GM18909 (cell line): ENCODE data around the gene MLXIPL.
"Not testable (repeated sequence)": the region's sequence is repeated elsewhere in the genome, so short reads cannot be mapped to it uniquely, and the experiment has no call there.

ENCODE experiments used
- ATAC-seq: cut with Tn5 transposase; IDR thresholded peaks from one replicate; pipeline ENCODE4 v1.9.1; 2021; ENCODE audit warnings: mild to moderate bottlenecking; ENCODE audit not compliant: unreplicated experiment, poor library complexity

Gene MLXIPL

GRCh38 chr7:73623798-73624668, at the start of gene MLXIPL:
TSS of gene MLXIPL (minus strand) at chr7:73624522. CDS start at chr7:73624492, 30 bp downstream.
- ATAC-seq, result no peak

- ATAC-seq, result no peak
These were observed 47.6 kb upstream of the MLXIPL start for GRCh38 chr7:73671857-73672445.

- no peak for ATAC-seq
These were observed 47.0 kb upstream of the MLXIPL start for GRCh38 chr7:73671322-73671661.

GRCh38 chr7:73669858-73670385, 45.6 kb upstream of the MLXIPL start:
- ATAC-seq, result no peak

GRCh38 chr7:73669288-73669701, 45.0 kb upstream of the MLXIPL start:
- ATAC-seq, result no peak

- ATAC-seq, result no peak
These were observed 44.5 kb upstream of the MLXIPL start for GRCh38 chr7:73668886-73669230.

GRCh38 chr7:73668103-73668885, 44.0 kb upstream of the MLXIPL start:
- ATAC-seq, result peak; percentile 14

GRCh38 chr7:73667344-73668102, 43.2 kb upstream of the MLXIPL start, which contains the start of gene VPS37D:
TSS of gene VPS37D (plus strand) at chr7:73667831. CDS start at chr7:73667959, 128 bp downstream.
- peak; percentile 89 for ATAC-seq

GRCh38 chr7:73663033-73663432, 38.7 kb upstream of the MLXIPL start:
- ATAC-seq, result no peak

GRCh38 chr7:73660594-73660993, 36.3 kb upstream of the MLXIPL start:
- not testable (repeated sequence) for ATAC-seq

GRCh38 chr7:73659983-73660382, 35.7 kb upstream of the MLXIPL start:
- ATAC-seq, result no peak

- ATAC-seq, result not testable (repeated sequence)
These were observed 31.0 kb upstream of the MLXIPL start for GRCh38 chr7:73655309-73655708.

- no peak for ATAC-seq
These were observed 28.2 kb upstream of the MLXIPL start for GRCh38 chr7:73652541-73652949.

GRCh38 chr7:73650524-73650923, 26.2 kb upstream of the MLXIPL start:
- no peak for ATAC-seq

- no peak for ATAC-seq
These were observed 25.3 kb upstream of the MLXIPL start for GRCh38 chr7:73649576-73649975.

GRCh38 chr7:73648593-73649332, 24.4 kb upstream of the MLXIPL start:
- ATAC-seq, result no peak

- no peak for ATAC-seq
These were observed 23.6 kb upstream of the MLXIPL start for GRCh38 chr7:73647725-73648592.
